Measurements from ENCODE around the gene SETBP1.

DNA sequence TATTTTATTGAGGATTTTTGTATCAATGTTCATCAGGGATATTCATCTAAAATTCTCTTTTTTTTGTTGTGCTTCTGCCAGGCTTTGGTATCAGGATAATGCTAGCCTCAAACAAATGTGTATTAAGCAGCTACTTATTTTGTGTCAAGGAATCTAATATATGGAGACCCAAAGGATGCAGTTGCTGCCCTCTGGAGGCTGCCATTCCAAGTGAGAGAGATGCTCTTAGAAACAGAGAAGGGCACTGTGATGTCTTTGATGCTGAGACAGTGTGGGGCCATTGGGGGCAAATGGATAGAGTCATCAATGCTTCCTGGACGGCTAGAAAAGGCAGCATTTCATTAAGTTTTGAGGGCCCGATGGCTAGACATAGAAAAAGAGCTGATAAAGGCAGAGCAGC is 292.6 kb downstream of the SETBP1 start:
- TF ChIP-seq CTCF (IDR thresholded peaks at IDR 0.05; ENCODE audit: insufficient read depth, low read depth, low read length), result no peak
- TF ChIP-seq EZH2 (IDR thresholded peaks at IDR 0.05; ENCODE audit: insufficient read depth, low read length), result no peak

Measured in astrocyte (in vitro differentiated cells and primary cell).